NCI-H345 (cell line): ENCODE data around the gene WBP2NL.

Experiments
- DNase-seq: peaks from one replicate; lab custom pipeline; 2025; lab: John Stamatoyannopoulos, UW

Gene WBP2NL

GRCh38 chr22:42072606-42073330 is 74.2 kb downstream of the WBP2NL start:
- no peak for DNase-seq

GRCh38 chr22:42073621-42074041 is 75.0 kb downstream of the WBP2NL start:
- DNase-seq = no peak

- no peak for DNase-seq
Observed at GRCh38 chr22:42074132-42074811, 75.7 kb downstream of the WBP2NL start, which contains the start of gene PHETA2. Gene PHETA2 (plus strand): TSS chr22:42074248. CDS start chr22:42077294, 3,046 bp downstream.

GRCh38 chr22:42074846-42075676 is 76.5 kb downstream of the WBP2NL start:
- DNase-seq = no peak

- no peak for DNase-seq
Observed at GRCh38 chr22:42076764-42077485, 78.3 kb downstream of the WBP2NL start.

- DNase-seq = no peak
Observed at GRCh38 chr22:42077486-42078125, 79.0 kb downstream of the WBP2NL start.
